Activated naive CD4-positive, alpha-beta T cell treated with anti-CD3 and anti-CD28 coated beads, Interleukin-2, amount 50 U/mL, for 72 hours (primary cell): ENCODE data around the gene CBX7. TPM values are rescaled to one million over a fixed set of nuclear protein-coding genes. Genes with fewer than 3 reads are reported as not detected.
A peak's percentile ranks its signal among the peaks of the same experiment; 100 is the strongest.

Experiments
- ATAC-seq, 2 donors: fragments of 150-1000 bp; cut with Tn5 transposase; 2 replicates each; pipeline ENCODE4 v1.10.0; 2021; ENCODE audit warnings: mild to moderate bottlenecking in 2 of 2, moderate library complexity in 2 of 2
- DNase-seq, 2 donors: peaks; one replicate each; pipeline ENCODE4 v3.0.0; 2021 to 2022; ENCODE audit warnings: low spot score in 2 of 2
- H3K27ac Mint-ChIP-seq, 2 donors: one replicate each; pipeline ENCODE4 v1.8.0; 2022; ENCODE audit warnings: mild to moderate bottlenecking in 2 of 2, mixed read lengths in 2 of 2
- H3K36me3 Mint-ChIP-seq, 2 donors: one replicate each; pipeline ENCODE4 v1.8.0; 2022; ENCODE audit warnings: mixed read lengths in 2 of 2
- H3K9me3 Mint-ChIP-seq, 2 donors: one replicate each; pipeline ENCODE4 v1.8.0; 2022; ENCODE audit warnings: mixed read lengths in 2 of 2
- total RNA-seq, 2 donors: library from RNA; stranded (reverse); gene quantifications; one replicate each; pipeline ENCODE4 v1.2.3, GENCODE V29; 2022

The CBX7 gene
- total RNA-seq, result 10 to 100 TPM; 25.0 to 43.8 TPM

GRCh38 chr22:39152511-39153219, at the start of gene CBX7:
Gene CBX7 (minus strand): TSS chr22:39152680. CDS start chr22:39152444, 236 bp downstream.
- peak; percentile 90 to 91 for ATAC-seq

GRCh38 chr22:39197578-39197977, 45.1 kb upstream of the CBX7 start:
- no peak overlapping the region for H3K27ac Mint-ChIP-seq
- no peak for DNase-seq
- H3K36me3 Mint-ChIP-seq, result peaks cover 0 to 14% of the 10 kb centered on the region in 2 donors
- no peak for ATAC-seq
- peaks cover 4 to 15% of the 10 kb centered on the region in 2 donors for H3K9me3 Mint-ChIP-seq

More at GRCh38 chr22:39152511-39153219, at the start of gene CBX7:
- H3K27ac Mint-ChIP-seq, result peak within 1 kb of the TSS; percentile 50 to 88
- H3K9me3 Mint-ChIP-seq, result no peaks in the 10 kb centered on the region
- peaks cover 0 to 7% of the 10 kb centered on the region in 2 donors for H3K36me3 Mint-ChIP-seq
- peak; percentile 91 to 95 for DNase-seq

GRCh38 chr22:39194098-39194497, 41.6 kb upstream of the CBX7 start:
- H3K36me3 Mint-ChIP-seq, result peaks cover 0 to 14% of the 10 kb centered on the region in 2 donors
- ATAC-seq (no peak), DNase-seq (no peak)
- peaks cover 4 to 15% of the 10 kb centered on the region in 2 donors for H3K9me3 Mint-ChIP-seq
- H3K27ac Mint-ChIP-seq, result no peak overlapping the region

- Mint-ChIP-seq H3K27ac (no peak overlapping the region), H3K36me3 (peaks cover 0 to 7% of the 10 kb centered on the region in 2 donors), H3K9me3 (peaks cover 4 to 5% of the 10 kb centered on the region in 2 donors)
- DNase-seq, result no peak
- ATAC-seq, result no peak
These were observed 36.3 kb upstream of the CBX7 start for GRCh38 chr22:39188809-39189208.

GRCh38 chr22:39185601-39186012, 33.1 kb upstream of the CBX7 start:
- DNase-seq (no peak), ATAC-seq (no peak)
- peaks cover 5 to 6% of the 10 kb centered on the region in 2 donors for H3K36me3 Mint-ChIP-seq
- H3K27ac Mint-ChIP-seq, result peak overlapping the region in 1 of 2 donors; percentile 24
- H3K9me3 Mint-ChIP-seq, result peaks cover 2 to 9% of the 10 kb centered on the region in 2 donors

GRCh38 chr22:39184586-39185577, 32.4 kb upstream of the CBX7 start:
- no peak overlapping the region for H3K27ac Mint-ChIP-seq
- DNase-seq (no peak), ATAC-seq (no peak)
- peaks cover 4 to 9% of the 10 kb centered on the region in 2 donors for H3K9me3 Mint-ChIP-seq
- peaks cover 6% of the 10 kb centered on the region in 2 donors for H3K36me3 Mint-ChIP-seq

- DNase-seq (no peak), ATAC-seq (no peak)
- Mint-ChIP-seq H3K27ac (no peak overlapping the region), H3K36me3 (peaks cover 6% of the 10 kb centered on the region in 2 donors), H3K9me3 (peaks cover 4 to 9% of the 10 kb centered on the region in 2 donors)
These were observed 31.6 kb upstream of the CBX7 start for GRCh38 chr22:39183991-39184585.

GRCh38 chr22:39182478-39183030, 30.1 kb upstream of the CBX7 start:
- DNase-seq, result no peak
- H3K9me3 Mint-ChIP-seq, result peaks cover 4 to 9% of the 10 kb centered on the region in 2 donors
- H3K27ac Mint-ChIP-seq, result peak overlapping the region in 1 of 2 donors; percentile 26
- ATAC-seq, result no peak
- H3K36me3 Mint-ChIP-seq, result peaks cover 6% of the 10 kb centered on the region in 2 donors

- Mint-ChIP-seq H3K27ac (no peak overlapping the region), H3K36me3 (peaks cover 6% of the 10 kb centered on the region in 2 donors), H3K9me3 (peaks cover 4 to 9% of the 10 kb centered on the region in 2 donors)
- no peak for DNase-seq
- ATAC-seq, result no peak
These were observed 29.3 kb upstream of the CBX7 start for GRCh38 chr22:39181778-39182177.

- Mint-ChIP-seq H3K27ac (no peak overlapping the region), H3K9me3 (peaks cover 4 to 9% of the 10 kb centered on the region in 2 donors), H3K36me3 (peaks cover 6% of the 10 kb centered on the region in 2 donors)
- DNase-seq (no peak), ATAC-seq (no peak)
These were observed 28.9 kb upstream of the CBX7 start for GRCh38 chr22:39181356-39181755.

GRCh38 chr22:39179841-39180335, 27.4 kb upstream of the CBX7 start:
- ATAC-seq (no peak), DNase-seq (no peak)
- Mint-ChIP-seq H3K36me3 (peaks cover 6% of the 10 kb centered on the region in 2 donors), H3K27ac (no peak overlapping the region), H3K9me3 (peaks cover 4 to 9% of the 10 kb centered on the region in 2 donors)

GRCh38 chr22:39179401-39179827, 26.9 kb upstream of the CBX7 start:
- Mint-ChIP-seq H3K9me3 (peaks cover 4 to 9% of the 10 kb centered on the region in 2 donors), H3K27ac (peak overlapping the region in 1 of 2 donors; percentile 34), H3K36me3 (peaks cover 6% of the 10 kb centered on the region in 2 donors)
- DNase-seq (no peak), ATAC-seq (no peak)

- ATAC-seq (no peak), DNase-seq (no peak)
- Mint-ChIP-seq H3K9me3 (peaks cover 4 to 9% of the 10 kb centered on the region in 2 donors), H3K36me3 (peaks cover 6% of the 10 kb centered on the region in 2 donors), H3K27ac (peak overlapping the region in 1 of 2 donors; percentile 20)
These were observed 26.0 kb upstream of the CBX7 start for GRCh38 chr22:39178206-39179111.

- peaks cover 6% of the 10 kb centered on the region in 2 donors for H3K36me3 Mint-ChIP-seq
- no peak for ATAC-seq
- H3K27ac Mint-ChIP-seq, result no peak overlapping the region
- no peak for DNase-seq
- peaks cover 4 to 9% of the 10 kb centered on the region in 2 donors for H3K9me3 Mint-ChIP-seq
These were observed 25.3 kb upstream of the CBX7 start for GRCh38 chr22:39177791-39178190.

- peaks cover 4 to 6% of the 10 kb centered on the region in 2 donors for H3K9me3 Mint-ChIP-seq
- no peak overlapping the region for H3K27ac Mint-ChIP-seq
- DNase-seq, result no peak
- no peak for ATAC-seq
- H3K36me3 Mint-ChIP-seq, result peaks cover 6% of the 10 kb centered on the region in 2 donors
These were observed 24.9 kb upstream of the CBX7 start for GRCh38 chr22:39177456-39177775.
